Lower leg skin (tissue), 4 donors: ENCODE measurements around the gene TMEM164. TPM values are rescaled to one million over a fixed set of nuclear protein-coding genes. Genes with fewer than 3 reads are reported as not detected.

ENCODE experiments used
- DNase-seq, 2 donors: peaks; one replicate each; pipeline ENCODE4 v3.0.0-alpha.2; 2019; ENCODE audit warnings: low spot score in 2 of 2
- H3K4me3 ChIP-seq: fragments of 200-600 bp; sonication (generic); 2 replicates; pipeline ENCODE4 v1.5.1; 2017; ENCODE audit warnings: mild to moderate bottlenecking, low read depth; ENCODE audit not compliant: poor library complexity, severe bottlenecking
- POLR2A ChIP-seq, 2 donors: fragments of 450-650 bp; IDR thresholded peaks; one replicate each; pipeline ENCODE4 v1.6.1; 2016 to 2017; ENCODE audit warnings: antibody characterized with exemption in 2 of 2, mild to moderate bottlenecking in 1 of 2, moderate library complexity in 1 of 2
- WGBS, 2 donors: methylation state at CpG; one replicate each; pipeline ENCODE4 v1.1.5; 2018; 5-methylcytosine and 5-hydroxymethylcytosine counted together
- intact Hi-C: fragments of 100-400 bp; cut with DNase I; formaldehyde crosslinking; loops from one replicate; pipeline ENCODE4 v1.15.0; 2023; ENCODE audit warnings: low total_unique reads
- total RNA-seq, 4 donors: library from RNA; depleted of rRNA; stranded (reverse); fragments of >200 nt; gene quantifications; one replicate each; pipeline ENCODE4 v1.1.0, GENCODE V29; 2016
- TF ChIP-seq, protein P1 (sequence below), 3 donors: fragments of 450-650 bp; IDR thresholded peaks; one replicate each; pipeline ENCODE4 v1.5.1; 2016; ENCODE audit warnings: antibody characterized with exemption in 3 of 3, mild to moderate bottlenecking in 3 of 3, moderate library complexity in 2 of 3

The TMEM164 gene
- total RNA-seq, 4 donors from 2014 or later = 39.4 to 73.2 (median 60.8) TPM

DNA sequence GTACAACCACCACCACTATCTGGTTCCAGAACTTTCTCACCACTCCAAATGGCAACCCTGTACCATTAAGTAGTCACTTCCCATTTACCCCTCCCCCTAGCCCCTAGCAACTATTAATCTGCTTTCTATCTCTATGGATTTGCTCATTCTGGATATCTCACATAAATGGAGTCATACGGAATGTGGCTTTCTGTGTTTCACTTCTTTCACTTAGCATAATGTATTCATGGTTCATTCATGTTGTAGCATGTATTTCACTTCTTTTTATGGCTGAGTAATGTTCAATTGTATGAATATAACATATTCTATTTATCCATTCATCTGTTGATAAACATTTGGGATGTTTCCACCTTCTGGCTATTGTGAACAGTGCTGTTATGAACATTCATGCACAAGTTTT, 210.3 kb downstream of the TMEM164 start:
- no peak overlapping the region for H3K4me3 ChIP-seq
- DNase-seq = no peak
- TF ChIP-seq, protein P1, sequence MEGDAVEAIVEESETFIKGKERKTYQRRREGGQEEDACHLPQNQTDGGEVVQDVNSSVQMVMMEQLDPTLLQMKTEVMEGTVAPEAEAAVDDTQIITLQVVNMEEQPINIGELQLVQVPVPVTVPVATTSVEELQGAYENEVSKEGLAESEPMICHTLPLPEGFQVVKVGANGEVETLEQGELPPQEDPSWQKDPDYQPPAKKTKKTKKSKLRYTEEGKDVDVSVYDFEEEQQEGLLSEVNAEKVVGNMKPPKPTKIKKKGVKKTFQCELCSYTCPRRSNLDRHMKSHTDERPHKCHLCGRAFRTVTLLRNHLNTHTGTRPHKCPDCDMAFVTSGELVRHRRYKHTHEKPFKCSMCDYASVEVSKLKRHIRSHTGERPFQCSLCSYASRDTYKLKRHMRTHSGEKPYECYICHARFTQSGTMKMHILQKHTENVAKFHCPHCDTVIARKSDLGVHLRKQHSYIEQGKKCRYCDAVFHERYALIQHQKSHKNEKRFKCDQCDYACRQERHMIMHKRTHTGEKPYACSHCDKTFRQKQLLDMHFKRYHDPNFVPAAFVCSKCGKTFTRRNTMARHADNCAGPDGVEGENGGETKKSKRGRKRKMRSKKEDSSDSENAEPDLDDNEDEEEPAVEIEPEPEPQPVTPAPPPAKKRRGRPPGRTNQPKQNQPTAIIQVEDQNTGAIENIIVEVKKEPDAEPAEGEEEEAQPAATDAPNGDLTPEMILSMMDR (IDR thresholded peaks at IDR 0.05) = no peak
- TF ChIP-seq POLR2A (IDR thresholded peaks at IDR 0.05) = no peak
- intact Hi-C loops = no loop called here
- 67 to 81% methylated on average over 1 of the region's 1 CpG for WGBS, 2 donors

DNA sequence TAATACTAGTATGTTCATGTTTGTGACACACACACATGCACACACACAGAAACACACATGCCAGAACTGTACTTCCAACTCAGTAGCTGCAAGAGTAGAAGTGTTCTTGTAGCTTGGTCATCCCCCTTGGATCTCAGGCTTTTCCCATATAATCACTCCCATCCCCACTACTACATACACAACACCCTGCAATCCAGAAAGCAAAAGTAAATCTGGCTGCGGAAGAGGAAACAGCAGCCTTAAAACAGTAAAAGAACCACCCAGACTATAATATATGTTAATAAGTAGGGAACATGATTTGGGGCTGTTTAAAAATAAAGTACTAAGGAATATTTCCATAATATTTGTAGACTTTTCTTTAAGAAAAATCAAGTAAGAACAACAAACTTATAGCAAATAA, 211.8 kb downstream of the TMEM164 start:
- 78 to 81% methylated on average over 1 of the region's 1 CpG for WGBS, 2 donors
- no peak for TF ChIP-seq POLR2A (IDR thresholded peaks at IDR 0.05)
- TF ChIP-seq, protein P1 (IDR thresholded peaks at IDR 0.05) = no peak
- intact Hi-C loops = no loop called here
- DNase-seq = no peak
- no peak overlapping the region for H3K4me3 ChIP-seq

DNA sequence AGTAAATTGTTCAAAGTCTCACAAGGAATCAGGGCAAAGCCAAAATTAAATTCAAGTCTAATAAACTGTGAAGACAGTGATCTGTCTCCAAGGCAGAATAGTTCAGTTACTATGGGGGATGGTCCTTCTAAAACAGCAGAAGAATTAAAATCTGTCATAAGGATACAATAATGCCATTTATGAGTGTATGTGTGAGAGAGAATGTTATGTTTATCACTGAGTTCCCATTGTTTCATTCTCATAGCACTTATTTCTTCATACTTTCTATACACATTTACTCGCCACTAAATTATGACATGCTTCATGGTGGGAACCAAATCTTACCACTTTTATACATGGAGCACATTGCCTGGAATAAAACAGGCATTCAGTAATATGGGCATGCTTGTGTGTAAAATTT, 212.5 kb downstream of the TMEM164 start:
- H3K4me3 ChIP-seq = no peak overlapping the region
- intact Hi-C loops = no loop called here
- WGBS, 2 donors = 59 to 100% methylated on average over 1 of the region's 1 CpG
- DNase-seq = no peak
- no peak for TF ChIP-seq POLR2A (IDR thresholded peaks at IDR 0.05)
- TF ChIP-seq, protein P1 (IDR thresholded peaks at IDR 0.05) = no peak

DNA sequence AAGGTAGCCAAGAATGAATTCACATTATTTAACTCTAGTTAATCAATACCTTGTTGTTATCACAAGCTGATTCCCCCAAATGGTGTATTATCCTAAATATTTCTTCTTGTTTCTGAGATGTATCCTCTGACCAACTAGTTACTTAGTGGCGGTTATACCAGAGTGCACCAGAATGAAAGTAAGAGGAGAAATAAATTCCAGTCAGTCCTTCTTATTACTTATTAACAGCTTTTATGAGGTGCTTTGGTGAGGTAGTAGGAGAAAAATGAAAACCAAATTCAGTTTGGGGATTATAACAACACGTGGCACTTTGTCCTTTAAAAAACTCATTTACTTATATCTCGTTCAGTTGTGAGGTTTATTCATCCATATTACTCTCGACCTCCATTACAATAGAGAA, 213.1 kb downstream of the TMEM164 start:
- WGBS, 2 donors = 71 to 98% methylated on average over 4 of the region's 4 CpGs
- no peak for DNase-seq
- TF ChIP-seq, protein P1 (IDR thresholded peaks at IDR 0.05) = no peak
- no peak for TF ChIP-seq POLR2A (IDR thresholded peaks at IDR 0.05)
- intact Hi-C loops = no loop called here
- H3K4me3 ChIP-seq = no peak overlapping the region

DNA sequence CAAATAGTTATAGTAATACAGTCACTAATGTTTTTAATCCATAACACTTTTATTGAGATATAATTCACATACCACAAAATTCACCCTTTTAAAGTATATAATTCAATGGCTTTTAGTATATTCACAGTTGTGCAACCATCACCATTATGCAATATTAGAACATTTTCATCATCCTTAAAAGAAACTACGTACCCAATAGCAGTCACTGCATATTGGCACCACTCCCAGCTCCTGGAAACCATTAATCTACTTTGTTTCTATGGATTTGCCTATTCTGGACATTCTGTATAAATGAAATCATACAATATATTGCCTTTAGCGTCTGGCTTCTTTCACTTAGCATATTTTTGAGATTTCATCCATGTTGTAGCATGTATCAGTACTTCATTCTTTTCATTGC, 215.7 kb downstream of the TMEM164 start:
- no peak for DNase-seq
- intact Hi-C loops = no loop called here
- 64 to 71% methylated on average over 2 of the region's 2 CpGs for WGBS, 2 donors
- TF ChIP-seq, protein P1 (IDR thresholded peaks at IDR 0.05) = no peak
- no peak overlapping the region for H3K4me3 ChIP-seq

DNA sequence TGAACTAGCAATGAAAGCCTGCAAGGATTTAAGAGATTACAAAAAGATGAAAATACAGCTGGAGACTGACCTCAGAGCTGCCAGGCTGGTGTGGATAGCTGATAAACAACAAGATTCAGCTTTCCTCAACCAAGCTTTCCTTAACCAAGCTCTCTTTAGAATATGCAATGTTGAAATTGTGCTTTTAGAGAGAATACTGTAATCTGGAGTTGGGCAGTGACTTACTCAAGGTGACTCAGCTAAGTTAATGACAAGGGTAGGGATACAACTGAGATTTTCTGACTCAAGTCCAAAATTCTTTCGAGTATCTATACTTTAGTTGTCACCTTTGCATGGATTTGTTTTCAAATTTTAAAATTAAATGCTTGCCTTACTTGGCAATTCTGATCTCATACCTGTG, 217.0 kb downstream of the TMEM164 start:
- TF ChIP-seq POLR2A (IDR thresholded peaks at IDR 0.05) = no peak
- TF ChIP-seq, protein P1 (IDR thresholded peaks at IDR 0.05) = no peak
- no peak for DNase-seq
- 28 to 44% methylated on average over 1 of the region's 1 CpG for WGBS, 2 donors
- intact Hi-C loops = no loop called here
- H3K4me3 ChIP-seq = no peak overlapping the region
